Spinal cord (tissue), 10 donors: ENCODE data around the gene PDE1A. TPM values are rescaled to one million over a fixed set of nuclear protein-coding genes. Genes with fewer than 3 reads are reported as not detected.
A peak's percentile ranks its signal among the peaks of the same experiment; 100 is the strongest.

Experiments
- DNase-seq, 6 donors: peaks; one replicate each; pipeline versions ENCODE4 v3.0.0 to v3.0.0-alpha.2; 2013 to 2015; ENCODE audit warnings: low spot score in 6 of 6, low read depth in 4 of 6
- H3K27ac ChIP-seq: one replicate; pipeline ENCODE4 v1.5.1; 2013; ENCODE audit warnings: low read depth, low read length, control low read depth
- H3K27me3 ChIP-seq: one replicate; pipeline ENCODE4 v1.6.1; 2013; ENCODE audit warnings: low read length; ENCODE audit not compliant: control insufficient read depth, insufficient read depth
- H3K36me3 ChIP-seq: one replicate; pipeline ENCODE4 v1.6.1; 2013; ENCODE audit warnings: low read length; ENCODE audit not compliant: control insufficient read depth, insufficient read depth
- H3K4me1 ChIP-seq: one replicate; pipeline ENCODE4 v1.6.1; 2013; ENCODE audit warnings: low read length; ENCODE audit not compliant: control insufficient read depth, insufficient read depth
- H3K4me3 ChIP-seq: one replicate; pipeline ENCODE4 v1.5.1; 2013; ENCODE audit warnings: low read depth, low read length, control low read depth
- H3K9me3 ChIP-seq: one replicate; pipeline ENCODE4 v1.6.1; 2013; ENCODE audit warnings: low read length; ENCODE audit not compliant: control insufficient read depth, insufficient read depth
- WGBS: methylation state at CpG from one replicate; pipeline ENCODE4 v1.1.5; 2013; ENCODE audit warnings: missing lambda C conversion rate; ENCODE audit not compliant: insufficient coverage; 5-methylcytosine and 5-hydroxymethylcytosine counted together
- long read RNA-seq, 4 donors: transcript quantifications; one replicate each; lab custom pipeline, GENCODE V29; 2026
- polyA plus RNA-seq, 2 donors: library from polyadenylated mRNA; unstranded; fragments of 120-200 nt; gene quantifications; one replicate each; pipeline ENCODE4 v1.2.1, GENCODE V29; 2013; ENCODE audit not compliant: insufficient read length in 2 of 2
- total RNA-seq, 2 donors: library from RNA; depleted of rRNA in 1 of 2; stranded (reverse); fragments of 120-200 nt in 1 of 2; fragments of >200 nt in 1 of 2; gene quantifications; one replicate each; pipeline versions ENCODE4 v1.2.3 to v1.2.4, GENCODE V29; 2013 to 2014
- donor health status: healthy.

Gene PDE1A
- total RNA-seq (10 to 100 TPM; 37.0 to 73.8 TPM), polyA plus RNA-seq (1 to 10 TPM; 8.7 to 9.6 TPM)
- long read RNA-seq, donor 1, result 0 reads
- long read RNA-seq, donor 2, result 0 reads
- long read RNA-seq, donor 3, result 0 reads
- long read RNA-seq, donor 4, partial matches to known transcripts, result 0 of 9 reads
- long read RNA-seq, donor 4, other reads (novel, unspliced or antisense), result 5 of 9 reads

DNA sequence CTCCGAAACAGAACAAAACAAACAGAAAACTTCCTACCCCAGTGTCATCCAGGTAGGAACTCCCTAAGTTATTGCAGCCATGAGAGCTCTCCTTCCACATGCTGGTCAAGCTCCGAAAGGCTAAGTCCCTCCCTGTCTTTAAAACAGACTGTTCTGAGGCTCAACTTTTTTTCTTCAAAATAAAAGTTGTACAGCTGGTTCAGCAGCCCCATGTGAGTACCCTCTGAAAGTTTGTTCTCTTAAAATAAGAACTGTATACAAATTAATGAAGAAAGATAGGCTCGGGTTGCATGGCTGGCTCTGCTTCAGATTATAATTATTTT is at the start of gene PDE1A:
Gene PDE1A (minus strand): TSS at position 119 of the 323 bp plus-strand sequence.
- no peak for DNase-seq
- peak within 1 kb of the TSS; percentile 35 for H3K4me3 ChIP-seq
- no peaks in the 10 kb centered on the region for H3K27me3 ChIP-seq
- no peaks in the 10 kb centered on the region for H3K4me1 ChIP-seq
- H3K9me3 ChIP-seq, result no peaks in the 10 kb centered on the region
- peak within 1 kb of the TSS; percentile 48 for H3K27ac ChIP-seq
- 80% methylated on average over 1 of the region's 3 CpGs for WGBS
- H3K36me3 ChIP-seq, result no peaks in the 10 kb centered on the region

- Histone ChIP-seq H3K27me3 (no peaks in the 10 kb centered on the region), H3K4me3 (no peak overlapping the region), H3K4me1 (no peaks in the 10 kb centered on the region), H3K9me3 (peaks cover 1% of the 10 kb centered on the region), H3K36me3 (no peaks in the 10 kb centered on the region), H3K27ac (no peak overlapping the region)
- no peak for DNase-seq
- WGBS, result no CpG with 5 or more reads among the region's 4 CpGs
These were observed 46.8 kb upstream of the PDE1A start for GRCh38 chr2:182473635-182474034.

DNA sequence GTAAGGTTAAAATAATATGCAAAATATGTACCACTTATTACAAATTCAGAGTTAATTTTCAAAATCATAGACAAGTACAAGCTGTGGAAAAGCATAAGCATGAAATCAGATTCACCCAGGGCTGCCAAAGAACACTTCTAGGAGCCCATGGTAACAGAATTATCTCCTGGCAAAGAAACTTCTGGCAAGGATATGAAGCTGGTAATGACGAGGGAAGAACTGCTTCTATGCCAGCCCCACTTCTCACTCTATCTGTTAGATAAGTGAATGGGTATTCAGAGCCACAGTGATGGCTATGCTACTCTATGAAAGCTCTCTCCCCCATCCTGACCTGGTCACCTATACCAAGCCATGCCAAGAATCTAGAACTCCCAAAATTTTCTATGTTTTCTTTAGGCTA is 36.9 kb upstream of the PDE1A start:
- Histone ChIP-seq H3K4me3 (no peak overlapping the region), H3K4me1 (no peaks in the 10 kb centered on the region), H3K27me3 (no peaks in the 10 kb centered on the region), H3K36me3 (no peaks in the 10 kb centered on the region), H3K9me3 (no peaks in the 10 kb centered on the region), H3K27ac (no peak overlapping the region)
- WGBS, result no CpG with 5 or more reads among the region's 1 CpG
- DNase-seq, result peak in 2 of 6 donors; percentile 21 to 94

DNA sequence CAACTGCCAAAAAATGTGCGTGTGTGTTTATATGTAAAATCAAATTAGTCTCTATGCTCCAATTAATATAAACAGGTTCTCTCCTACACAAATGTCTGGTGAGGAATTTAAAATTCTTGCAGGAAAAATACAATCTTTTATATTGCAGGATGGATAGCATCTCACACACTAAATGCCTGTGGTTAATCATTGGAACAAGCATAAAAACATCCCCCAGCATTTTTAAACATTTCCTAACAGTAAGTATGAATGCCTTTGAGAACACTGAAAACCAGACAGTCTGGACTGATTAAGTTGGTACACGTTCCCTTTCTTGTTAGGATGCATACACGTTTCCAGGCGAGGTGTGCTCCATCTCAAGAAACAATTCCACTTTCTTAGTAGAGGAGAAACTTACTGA is 29.9 kb upstream of the PDE1A start:
- Histone ChIP-seq H3K27ac (no peak overlapping the region), H3K27me3 (no peaks in the 10 kb centered on the region), H3K4me3 (no peak overlapping the region), H3K36me3 (no peaks in the 10 kb centered on the region), H3K4me1 (no peaks in the 10 kb centered on the region), H3K9me3 (no peaks in the 10 kb centered on the region)
- DNase-seq, result peak in 1 of 6 donors; percentile 45
- WGBS, result no CpG with 5 or more reads among the region's 4 CpGs

- H3K27ac ChIP-seq, result no peak overlapping the region
- no peaks in the 10 kb centered on the region for H3K36me3 ChIP-seq
- H3K4me1 ChIP-seq, result no peaks in the 10 kb centered on the region
- no peak for DNase-seq
- no peak overlapping the region for H3K4me3 ChIP-seq
- no peaks in the 10 kb centered on the region for H3K27me3 ChIP-seq
- H3K9me3 ChIP-seq, result no peaks in the 10 kb centered on the region
- 100% methylated on average over 1 of the region's 2 CpGs for WGBS
These were observed 25.7 kb upstream of the PDE1A start for GRCh38 chr2:182452456-182452990.

GRCh38 chr2:182448371-182448770 is 21.5 kb upstream of the PDE1A start:
- Histone ChIP-seq H3K27me3 (no peaks in the 10 kb centered on the region), H3K27ac (no peak overlapping the region), H3K4me3 (no peak overlapping the region), H3K9me3 (no peaks in the 10 kb centered on the region), H3K4me1 (no peaks in the 10 kb centered on the region), H3K36me3 (no peaks in the 10 kb centered on the region)
- DNase-seq, result no peak
- no CpG with 5 or more reads among the region's 2 CpGs for WGBS

GRCh38 chr2:182447863-182448262 is 21.0 kb upstream of the PDE1A start:
- no peaks in the 10 kb centered on the region for H3K4me1 ChIP-seq

DNA sequence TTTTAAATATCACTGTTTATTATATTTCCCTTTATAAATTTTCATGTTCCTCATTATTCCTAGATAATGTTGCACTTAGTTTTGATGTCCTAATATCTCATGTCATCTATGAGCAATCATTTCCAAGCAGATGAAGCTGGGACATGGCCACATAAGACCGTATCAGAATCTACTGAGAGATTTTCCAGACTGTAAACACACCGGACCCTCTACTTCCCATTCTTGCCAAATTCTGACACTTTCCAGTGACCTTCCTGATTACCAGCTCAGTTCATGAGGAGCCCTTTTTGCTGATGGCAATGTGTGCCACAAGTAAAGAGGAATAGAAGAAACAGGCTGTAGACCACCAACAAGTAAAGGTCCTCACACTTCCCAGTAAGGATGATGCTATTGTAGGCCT is 20.3 kb upstream of the PDE1A start:
- Histone ChIP-seq H3K36me3 (no peaks in the 10 kb centered on the region), H3K27ac (no peak overlapping the region), H3K4me3 (no peak overlapping the region), H3K9me3 (no peaks in the 10 kb centered on the region), H3K4me1 (no peaks in the 10 kb centered on the region), H3K27me3 (no peaks in the 10 kb centered on the region)
- 90% methylated on average over 2 of the region's 2 CpGs for WGBS
- DNase-seq, result no peak

More at GRCh38 chr2:182447863-182448262, 21.0 kb upstream of the PDE1A start:
- WGBS, result 86% methylated on average over 1 of the region's 2 CpGs
- Histone ChIP-seq H3K4me3 (no peak overlapping the region), H3K27me3 (no peaks in the 10 kb centered on the region), H3K36me3 (no peaks in the 10 kb centered on the region), H3K9me3 (no peaks in the 10 kb centered on the region), H3K27ac (no peak overlapping the region)
- DNase-seq, result no peak

DNA sequence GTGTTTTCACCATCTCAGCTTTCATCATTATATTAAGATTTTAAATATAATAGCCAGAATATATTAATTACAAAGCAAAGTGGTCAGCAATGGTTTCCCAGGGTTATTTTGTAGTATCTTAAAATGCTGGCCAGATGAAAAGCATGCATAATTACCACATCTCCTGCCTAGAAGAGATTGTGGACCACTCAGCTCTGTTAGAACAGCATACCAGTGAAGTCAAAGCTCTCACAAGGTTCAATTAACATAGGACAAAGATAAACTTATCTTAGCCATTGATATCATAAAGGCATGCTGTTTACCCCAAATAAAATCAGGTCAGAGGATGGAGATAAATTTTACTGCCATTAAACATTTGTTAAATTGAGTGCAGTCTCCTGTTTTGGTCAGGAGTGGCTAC is 19.3 kb upstream of the PDE1A start:
- no peak for DNase-seq
- H3K27ac ChIP-seq, result no peak overlapping the region
- no peaks in the 10 kb centered on the region for H3K9me3 ChIP-seq

GRCh38 chr2:182445391-182445965 is 18.6 kb upstream of the PDE1A start:
- H3K27me3 ChIP-seq, result no peaks in the 10 kb centered on the region
- no peak overlapping the region for H3K27ac ChIP-seq

More for the DNA sequence above, 19.3 kb upstream of the PDE1A start:
- Histone ChIP-seq H3K4me1 (no peaks in the 10 kb centered on the region), H3K4me3 (no peak overlapping the region), H3K27me3 (no peaks in the 10 kb centered on the region), H3K36me3 (no peaks in the 10 kb centered on the region)

More at GRCh38 chr2:182445391-182445965, 18.6 kb upstream of the PDE1A start:
- H3K4me3 ChIP-seq, result no peak overlapping the region
- WGBS, result no CpG with 5 or more reads among the region's 4 CpGs
- H3K4me1 ChIP-seq, result no peaks in the 10 kb centered on the region
- peak in 1 of 6 donors; percentile 34 for DNase-seq
- H3K9me3 ChIP-seq, result no peaks in the 10 kb centered on the region
- no peaks in the 10 kb centered on the region for H3K36me3 ChIP-seq
